ENCODE results near the gene BACH2.

DNA sequence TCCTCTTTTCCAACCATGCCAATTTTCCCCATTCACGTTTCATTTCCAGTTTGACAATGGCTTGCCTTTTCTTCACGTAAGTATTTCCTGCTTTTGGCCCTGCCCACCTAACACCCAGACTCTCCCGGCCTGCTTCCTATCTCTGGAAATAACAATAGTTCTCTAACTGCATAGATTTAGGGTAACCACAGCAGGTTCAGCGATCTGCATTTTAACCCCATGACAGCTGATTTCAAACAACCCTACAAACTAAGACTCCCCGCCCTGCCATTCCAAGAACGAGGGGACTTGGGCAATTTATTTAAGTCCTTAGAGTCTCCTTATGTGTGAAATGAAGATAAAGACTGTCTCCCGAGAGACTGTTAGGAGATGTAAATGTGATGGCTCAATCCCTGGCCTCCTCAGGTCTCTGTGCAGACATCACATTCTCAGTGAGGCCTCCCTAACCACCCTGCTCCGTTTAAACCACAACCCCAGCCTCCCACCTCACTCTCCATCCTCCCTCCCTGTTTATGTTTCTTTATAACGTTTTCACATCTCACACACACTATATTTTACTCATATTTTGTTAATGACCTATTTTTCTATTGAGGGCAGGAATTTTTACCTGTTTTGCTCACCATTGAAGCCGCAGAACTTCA is 267.5 kb downstream of the BACH2 start:
- TF ChIP-seq POLR2A (IDR thresholded peaks at IDR 0.05), result no peak
- TF ChIP-seq, protein P1, sequence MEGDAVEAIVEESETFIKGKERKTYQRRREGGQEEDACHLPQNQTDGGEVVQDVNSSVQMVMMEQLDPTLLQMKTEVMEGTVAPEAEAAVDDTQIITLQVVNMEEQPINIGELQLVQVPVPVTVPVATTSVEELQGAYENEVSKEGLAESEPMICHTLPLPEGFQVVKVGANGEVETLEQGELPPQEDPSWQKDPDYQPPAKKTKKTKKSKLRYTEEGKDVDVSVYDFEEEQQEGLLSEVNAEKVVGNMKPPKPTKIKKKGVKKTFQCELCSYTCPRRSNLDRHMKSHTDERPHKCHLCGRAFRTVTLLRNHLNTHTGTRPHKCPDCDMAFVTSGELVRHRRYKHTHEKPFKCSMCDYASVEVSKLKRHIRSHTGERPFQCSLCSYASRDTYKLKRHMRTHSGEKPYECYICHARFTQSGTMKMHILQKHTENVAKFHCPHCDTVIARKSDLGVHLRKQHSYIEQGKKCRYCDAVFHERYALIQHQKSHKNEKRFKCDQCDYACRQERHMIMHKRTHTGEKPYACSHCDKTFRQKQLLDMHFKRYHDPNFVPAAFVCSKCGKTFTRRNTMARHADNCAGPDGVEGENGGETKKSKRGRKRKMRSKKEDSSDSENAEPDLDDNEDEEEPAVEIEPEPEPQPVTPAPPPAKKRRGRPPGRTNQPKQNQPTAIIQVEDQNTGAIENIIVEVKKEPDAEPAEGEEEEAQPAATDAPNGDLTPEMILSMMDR (IDR thresholded peaks at IDR 0.05 in 4 of 5, conservative IDR thresholded peaks at IDR 0.05 in 1 of 5), result no peak
